K562 (cell line): ENCODE data around the gene LZTS2.

ENCODE experiments used
- EZH2 ChIP-seq: IDR thresholded peaks from 2 replicates; pipeline ENCODE4 v1.6.1; 2012; ENCODE audit warnings: low read depth, mild to moderate bottlenecking, inconsistent platforms, low read length, borderline replicate concordance
- ILF3 ChIP-seq: fragments of 450-650 bp; IDR thresholded peaks from 2 replicates; pipeline ENCODE4 v1.6.1; 2018; ENCODE audit warnings: antibody characterized with exemption, mild to moderate bottlenecking, moderate library complexity, borderline replicate concordance
- NRF1 ChIP-seq, 2 experiments: fragments of 450-650 bp; IDR thresholded peaks in 1 of 2; conservative IDR thresholded peaks in 1 of 2; 2 replicates each; pipeline ENCODE4 v1.6.1; 2014; ENCODE audit warnings: mild to moderate bottlenecking in 2 of 2
- POLR2A ChIP-seq: fragments of 450-650 bp; conservative IDR thresholded peaks from 2 replicates; pipeline ENCODE4 v1.6.1; 2016
- TF ChIP-seq, protein P1 (sequence below), 3 experiments: IDR thresholded peaks in 2 of 3; conservative IDR thresholded peaks in 1 of 3; 2 replicates each; pipeline ENCODE4 v1.5.1; 2011 to 2012; ENCODE audit warnings: low read length in 3 of 3, mild to moderate bottlenecking in 3 of 3, control low read depth in 2 of 3, improper control_type of control experiment in 1 of 3, inconsistent platforms in 1 of 3, low read depth in 1 of 3, mixed read lengths in 1 of 3, moderate library complexity in 1 of 3; ENCODE audit not compliant: insufficient read depth in 2 of 3
- TF ChIP-seq, protein P2 (sequence below): fragments of 150-350 bp; IDR thresholded peaks from 2 replicates; pipeline ENCODE4 v1.6.1; 2014; ENCODE audit warnings: low read depth, mild to moderate bottlenecking, low read length, borderline replicate concordance
- TF ChIP-seq, protein P3 (sequence below): IDR thresholded peaks from 3 replicates; pipeline ENCODE4 v1.6.1; 2011; ENCODE audit warnings: borderline replicate concordance, mild to moderate bottlenecking, moderate library complexity; ENCODE audit not compliant: insufficient read length; ENCODE audit errors: extremely low read depth

DNA sequence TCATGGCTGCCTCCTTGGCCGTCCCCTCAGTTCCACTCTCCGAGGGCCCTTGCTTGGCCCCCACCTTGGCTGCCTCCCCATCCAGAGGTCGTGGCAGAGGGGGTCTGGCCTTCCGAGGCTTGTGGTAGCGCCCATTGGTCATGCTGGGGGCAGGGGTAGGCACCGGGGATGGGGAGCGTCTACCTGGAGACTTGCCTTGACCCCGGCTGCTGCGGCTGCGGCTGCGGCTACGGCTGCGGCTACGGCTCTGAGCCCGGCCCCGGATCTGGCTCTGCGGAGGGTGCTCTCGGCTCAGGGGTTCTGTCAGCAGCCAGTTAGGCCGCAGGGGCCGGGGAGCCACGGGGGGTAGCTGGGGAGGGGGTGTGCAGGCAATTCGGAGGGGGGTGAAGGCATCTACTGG, 10.7 kb downstream of the LZTS2 start:
- TF ChIP-seq POLR2A (no peak), ILF3 (no peak), NRF1 (conservative IDR thresholded peaks at IDR 0.05 in 1 of 2, IDR thresholded peaks at IDR 0.05 in 1 of 2) (no peak), EZH2 (no peak)
- TF ChIP-seq, protein P1, sequence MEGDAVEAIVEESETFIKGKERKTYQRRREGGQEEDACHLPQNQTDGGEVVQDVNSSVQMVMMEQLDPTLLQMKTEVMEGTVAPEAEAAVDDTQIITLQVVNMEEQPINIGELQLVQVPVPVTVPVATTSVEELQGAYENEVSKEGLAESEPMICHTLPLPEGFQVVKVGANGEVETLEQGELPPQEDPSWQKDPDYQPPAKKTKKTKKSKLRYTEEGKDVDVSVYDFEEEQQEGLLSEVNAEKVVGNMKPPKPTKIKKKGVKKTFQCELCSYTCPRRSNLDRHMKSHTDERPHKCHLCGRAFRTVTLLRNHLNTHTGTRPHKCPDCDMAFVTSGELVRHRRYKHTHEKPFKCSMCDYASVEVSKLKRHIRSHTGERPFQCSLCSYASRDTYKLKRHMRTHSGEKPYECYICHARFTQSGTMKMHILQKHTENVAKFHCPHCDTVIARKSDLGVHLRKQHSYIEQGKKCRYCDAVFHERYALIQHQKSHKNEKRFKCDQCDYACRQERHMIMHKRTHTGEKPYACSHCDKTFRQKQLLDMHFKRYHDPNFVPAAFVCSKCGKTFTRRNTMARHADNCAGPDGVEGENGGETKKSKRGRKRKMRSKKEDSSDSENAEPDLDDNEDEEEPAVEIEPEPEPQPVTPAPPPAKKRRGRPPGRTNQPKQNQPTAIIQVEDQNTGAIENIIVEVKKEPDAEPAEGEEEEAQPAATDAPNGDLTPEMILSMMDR (IDR thresholded peaks at IDR 0.05 in 2 of 3, conservative IDR thresholded peaks at IDR 0.05 in 1 of 3; ENCODE audit: insufficient read depth in 2 of 3, low read depth in 1 of 3, low read length in 3 of 3) = no peak
- TF ChIP-seq, protein P2, sequence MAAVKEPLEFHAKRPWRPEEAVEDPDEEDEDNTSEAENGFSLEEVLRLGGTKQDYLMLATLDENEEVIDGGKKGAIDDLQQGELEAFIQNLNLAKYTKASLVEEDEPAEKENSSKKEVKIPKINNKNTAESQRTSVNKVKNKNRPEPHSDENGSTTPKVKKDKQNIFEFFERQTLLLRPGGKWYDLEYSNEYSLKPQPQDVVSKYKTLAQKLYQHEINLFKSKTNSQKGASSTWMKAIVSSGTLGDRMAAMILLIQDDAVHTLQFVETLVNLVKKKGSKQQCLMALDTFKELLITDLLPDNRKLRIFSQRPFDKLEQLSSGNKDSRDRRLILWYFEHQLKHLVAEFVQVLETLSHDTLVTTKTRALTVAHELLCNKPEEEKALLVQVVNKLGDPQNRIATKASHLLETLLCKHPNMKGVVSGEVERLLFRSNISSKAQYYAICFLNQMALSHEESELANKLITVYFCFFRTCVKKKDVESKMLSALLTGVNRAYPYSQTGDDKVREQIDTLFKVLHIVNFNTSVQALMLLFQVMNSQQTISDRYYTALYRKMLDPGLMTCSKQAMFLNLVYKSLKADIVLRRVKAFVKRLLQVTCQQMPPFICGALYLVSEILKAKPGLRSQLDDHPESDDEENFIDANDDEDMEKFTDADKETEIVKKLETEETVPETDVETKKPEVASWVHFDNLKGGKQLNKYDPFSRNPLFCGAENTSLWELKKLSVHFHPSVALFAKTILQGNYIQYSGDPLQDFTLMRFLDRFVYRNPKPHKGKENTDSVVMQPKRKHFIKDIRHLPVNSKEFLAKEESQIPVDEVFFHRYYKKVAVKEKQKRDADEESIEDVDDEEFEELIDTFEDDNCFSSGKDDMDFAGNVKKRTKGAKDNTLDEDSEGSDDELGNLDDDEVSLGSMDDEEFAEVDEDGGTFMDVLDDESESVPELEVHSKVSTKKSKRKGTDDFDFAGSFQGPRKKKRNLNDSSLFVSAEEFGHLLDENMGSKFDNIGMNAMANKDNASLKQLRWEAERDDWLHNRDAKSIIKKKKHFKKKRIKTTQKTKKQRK = no peak
- TF ChIP-seq, protein P3, sequence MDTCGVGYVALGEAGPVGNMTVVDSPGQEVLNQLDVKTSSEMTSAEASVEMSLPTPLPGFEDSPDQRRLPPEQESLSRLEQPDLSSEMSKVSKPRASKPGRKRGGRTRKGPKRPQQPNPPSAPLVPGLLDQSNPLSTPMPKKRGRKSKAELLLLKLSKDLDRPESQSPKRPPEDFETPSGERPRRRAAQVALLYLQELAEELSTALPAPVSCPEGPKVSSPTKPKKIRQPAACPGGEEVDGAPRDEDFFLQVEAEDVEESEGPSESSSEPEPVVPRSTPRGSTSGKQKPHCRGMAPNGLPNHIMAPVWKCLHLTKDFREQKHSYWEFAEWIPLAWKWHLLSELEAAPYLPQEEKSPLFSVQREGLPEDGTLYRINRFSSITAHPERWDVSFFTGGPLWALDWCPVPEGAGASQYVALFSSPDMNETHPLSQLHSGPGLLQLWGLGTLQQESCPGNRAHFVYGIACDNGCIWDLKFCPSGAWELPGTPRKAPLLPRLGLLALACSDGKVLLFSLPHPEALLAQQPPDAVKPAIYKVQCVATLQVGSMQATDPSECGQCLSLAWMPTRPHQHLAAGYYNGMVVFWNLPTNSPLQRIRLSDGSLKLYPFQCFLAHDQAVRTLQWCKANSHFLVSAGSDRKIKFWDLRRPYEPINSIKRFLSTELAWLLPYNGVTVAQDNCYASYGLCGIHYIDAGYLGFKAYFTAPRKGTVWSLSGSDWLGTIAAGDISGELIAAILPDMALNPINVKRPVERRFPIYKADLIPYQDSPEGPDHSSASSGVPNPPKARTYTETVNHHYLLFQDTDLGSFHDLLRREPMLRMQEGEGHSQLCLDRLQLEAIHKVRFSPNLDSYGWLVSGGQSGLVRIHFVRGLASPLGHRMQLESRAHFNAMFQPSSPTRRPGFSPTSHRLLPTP = no peak
